HG02678 (cell line): ENCODE data around the gene BLOC1S6.
A peak's percentile ranks its signal among the peaks of the same experiment; 100 is the strongest.

Experiments used
- ATAC-seq: cut with Tn5 transposase; IDR thresholded peaks from one replicate; pipeline ENCODE4 v1.9.1; 2021; ENCODE audit warnings: mild to moderate bottlenecking, moderate library complexity; ENCODE audit not compliant: unreplicated experiment

BLOC1S6 gene

GRCh38 chr15:45587863-45588170 lies 638 bp downstream of the BLOC1S6 start:
- ATAC-seq, result no peak

DNA sequence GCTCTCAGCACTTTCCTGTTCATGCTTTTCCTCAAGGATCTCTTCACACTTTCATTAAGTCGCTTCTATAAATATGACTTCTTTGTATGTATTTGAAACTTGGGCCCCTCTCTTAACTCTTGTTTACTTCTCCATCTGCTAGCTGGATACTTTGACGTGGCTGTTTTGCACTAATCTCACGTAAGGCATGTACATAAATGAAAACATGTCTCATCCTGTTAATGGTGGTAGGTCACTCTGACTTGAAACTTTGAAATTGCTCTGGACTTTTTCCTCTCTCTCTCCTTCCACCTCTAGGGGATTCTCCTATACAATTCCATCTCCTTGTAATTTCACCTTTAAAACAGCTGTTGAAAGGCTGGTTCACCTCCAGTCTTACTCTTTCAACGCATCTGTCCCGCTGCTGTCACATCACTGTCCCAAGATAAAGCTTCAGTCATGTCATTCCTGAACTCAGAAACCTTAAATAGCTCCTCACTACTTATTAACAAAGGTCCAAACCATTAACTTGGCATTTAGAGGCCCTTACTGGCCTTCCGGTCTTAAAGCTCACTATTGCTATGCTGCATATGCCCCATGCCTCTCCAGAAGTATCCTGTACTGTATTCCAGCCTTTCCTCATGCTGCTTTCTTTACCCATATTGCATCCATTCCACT lies 1.2 kb downstream of the BLOC1S6 start:
- no peak for ATAC-seq

DNA sequence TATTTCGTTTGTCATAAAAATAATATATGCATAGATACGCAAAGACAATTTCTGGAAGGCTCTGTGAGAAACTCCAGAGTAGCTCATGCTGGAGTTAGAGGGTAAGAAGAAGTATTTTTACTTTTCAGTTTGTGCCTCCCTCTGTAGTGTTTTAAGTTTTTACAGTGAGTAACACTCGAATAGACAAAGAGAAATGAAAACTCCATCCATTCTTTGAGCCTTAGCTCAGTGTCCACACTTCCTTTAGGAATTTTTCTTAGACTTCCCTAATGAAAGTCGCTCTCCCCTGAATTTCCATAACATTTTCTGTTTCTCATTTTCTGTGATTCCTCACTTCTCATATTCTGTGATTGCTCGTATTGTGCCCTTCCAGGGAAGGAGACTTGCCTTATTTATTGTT lies 2.1 kb downstream of the BLOC1S6 start:
- ATAC-seq, result no peak

- ATAC-seq, result no peak
Measured at GRCh38 chr15:45594319-45594718, 7.1 kb downstream of the BLOC1S6 start.

GRCh38 chr15:45594835-45595530 lies 7.8 kb downstream of the BLOC1S6 start:
- no peak for ATAC-seq

- no peak for ATAC-seq
Measured at GRCh38 chr15:45603881-45604280, 16.7 kb downstream of the BLOC1S6 start.

GRCh38 chr15:45604326-45604725 lies 17.1 kb downstream of the BLOC1S6 start:
- ATAC-seq, result no peak

DNA sequence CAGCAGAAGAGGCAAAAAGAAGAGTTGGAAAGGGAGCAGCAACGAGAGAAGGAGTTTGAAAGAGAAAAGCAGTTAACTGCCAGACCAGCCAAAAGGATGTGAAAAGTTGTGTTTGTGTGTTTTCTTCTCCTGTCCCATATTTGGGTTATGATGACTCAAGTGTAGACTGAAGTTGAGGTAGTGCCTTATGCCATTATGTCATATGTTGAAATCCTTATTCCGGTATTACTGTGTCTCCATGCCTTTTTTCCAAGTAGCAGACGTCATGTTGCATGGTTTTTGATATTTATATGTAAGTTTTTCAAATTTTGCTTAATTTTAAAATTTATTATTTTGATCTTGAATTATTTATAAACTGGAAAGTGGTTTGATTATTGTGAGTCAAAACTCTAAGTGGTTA lies 19.2 kb downstream of the BLOC1S6 start:
- ATAC-seq, result no peak

GRCh38 chr15:45606841-45607240 lies 19.7 kb downstream of the BLOC1S6 start:
- no peak for ATAC-seq

DNA sequence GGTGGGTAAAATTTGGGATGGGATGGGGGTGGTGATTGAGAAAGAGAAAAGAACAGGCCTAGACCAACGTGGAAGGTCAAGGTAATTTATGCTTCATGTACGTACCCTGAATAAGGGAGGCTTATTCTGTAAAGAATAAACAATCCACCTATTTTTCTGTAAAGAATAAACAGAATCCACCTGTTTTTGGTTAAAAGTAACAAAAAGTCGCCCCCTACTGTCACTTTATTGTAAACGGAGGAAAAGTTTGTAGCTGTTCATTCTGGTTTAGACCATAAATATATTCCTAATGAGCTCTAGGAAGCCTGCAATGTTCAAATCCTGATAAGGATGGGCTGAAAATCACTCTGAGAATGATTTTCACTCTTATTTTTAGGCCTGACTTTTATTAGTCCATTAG lies 24.1 kb downstream of the BLOC1S6 start:
- ATAC-seq, result no peak

GRCh38 chr15:45612790-45613415 lies 25.7 kb downstream of the BLOC1S6 start:
- no peak for ATAC-seq

GRCh38 chr15:45616901-45617323 lies 29.7 kb downstream of the BLOC1S6 start:
- no peak for ATAC-seq

DNA sequence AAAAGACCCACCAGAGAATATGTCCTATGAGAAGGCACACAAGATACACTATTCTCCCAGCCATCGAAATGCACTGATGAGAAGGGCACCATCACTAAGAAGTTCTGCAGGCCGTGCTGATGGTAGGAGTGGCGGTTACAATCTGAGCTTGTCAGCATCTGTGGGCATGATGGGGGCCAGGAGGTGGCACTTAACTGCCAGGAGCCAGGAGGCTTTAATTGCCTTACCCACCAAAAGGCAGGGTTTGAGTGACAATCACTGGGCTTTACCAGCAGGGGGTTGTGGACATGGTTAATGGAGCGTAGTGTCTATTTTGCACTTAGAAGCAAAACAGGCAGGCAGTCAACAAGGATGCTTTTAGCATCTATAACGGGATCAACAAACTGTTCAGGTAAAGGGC lies 31.6 kb downstream of the BLOC1S6 start:
- ATAC-seq, result no peak

DNA sequence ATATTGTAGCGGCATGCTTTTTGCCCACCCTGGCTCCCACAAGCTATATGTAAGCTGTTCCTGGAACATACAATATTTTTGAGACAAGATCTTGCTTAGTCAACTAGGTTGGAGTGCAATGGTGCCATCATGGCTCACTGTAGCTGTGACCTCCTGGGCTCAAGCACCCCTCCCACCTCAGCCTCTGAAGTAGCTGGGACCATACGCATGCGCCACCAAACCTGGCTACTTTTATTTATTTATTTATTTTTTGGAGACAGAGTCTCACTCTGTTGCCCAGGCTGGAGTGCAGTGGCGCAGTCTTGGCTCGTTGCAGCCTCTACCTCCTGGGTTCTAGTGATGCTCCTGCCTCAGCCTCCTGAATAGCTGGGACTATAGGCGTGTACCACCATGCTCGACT lies 41.0 kb downstream of the BLOC1S6 start:
- no peak for ATAC-seq

GRCh38 chr15:45630917-45631691 lies 43.9 kb downstream of the BLOC1S6 start:
- ATAC-seq, result no peak

GRCh38 chr15:45631776-45632175 lies 44.6 kb downstream of the BLOC1S6 start:
- ATAC-seq, result no peak

DNA sequence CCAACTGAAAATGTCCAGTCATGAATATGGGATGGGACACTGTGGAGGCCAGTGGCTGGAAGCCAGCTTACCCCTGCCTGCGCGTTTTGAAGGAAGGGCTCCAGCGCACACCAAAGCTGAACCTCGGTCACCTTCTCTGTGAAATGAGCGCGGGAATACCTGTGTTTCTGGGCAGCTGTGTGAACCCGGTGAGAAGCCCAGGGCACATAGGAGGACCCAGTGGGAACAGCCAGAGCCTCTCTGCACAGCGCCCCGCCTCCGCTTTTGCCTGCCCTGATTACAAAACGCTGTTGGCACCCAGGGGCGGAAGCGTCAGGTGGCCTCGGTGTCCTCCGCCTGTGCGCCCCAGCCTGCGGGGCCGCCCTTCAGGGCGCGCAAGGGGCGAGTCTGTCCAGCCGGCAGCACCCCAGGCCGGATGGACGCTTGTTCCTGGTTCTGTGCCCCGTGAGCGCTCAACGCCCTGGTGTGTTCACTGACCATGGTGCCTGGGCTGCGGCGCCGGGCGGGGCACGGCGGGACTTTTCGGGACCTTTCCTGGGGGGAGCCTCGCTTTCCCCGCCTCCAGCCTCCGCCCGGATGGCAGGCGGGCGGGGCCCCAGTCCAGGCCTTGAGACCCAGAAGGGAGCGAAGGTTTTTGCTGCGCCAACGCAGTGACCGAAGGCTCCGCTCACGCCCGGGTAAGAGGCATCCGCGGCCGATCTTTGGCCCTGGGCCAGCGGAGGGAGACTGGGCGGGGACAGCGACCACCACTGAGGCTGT lies 47.4 kb downstream of the BLOC1S6 start, which contains the start of gene SQOR:
SQOR (plus strand) TSS at position 598 of the 759 bp plus-strand sequence. CDS start 23,895 bp downstream, outside the sequence.
- peak; percentile 75 for ATAC-seq

- ATAC-seq, result peak; percentile 45
Measured at GRCh38 chr15:45635191-45635638, 48.0 kb downstream of the BLOC1S6 start.

DNA sequence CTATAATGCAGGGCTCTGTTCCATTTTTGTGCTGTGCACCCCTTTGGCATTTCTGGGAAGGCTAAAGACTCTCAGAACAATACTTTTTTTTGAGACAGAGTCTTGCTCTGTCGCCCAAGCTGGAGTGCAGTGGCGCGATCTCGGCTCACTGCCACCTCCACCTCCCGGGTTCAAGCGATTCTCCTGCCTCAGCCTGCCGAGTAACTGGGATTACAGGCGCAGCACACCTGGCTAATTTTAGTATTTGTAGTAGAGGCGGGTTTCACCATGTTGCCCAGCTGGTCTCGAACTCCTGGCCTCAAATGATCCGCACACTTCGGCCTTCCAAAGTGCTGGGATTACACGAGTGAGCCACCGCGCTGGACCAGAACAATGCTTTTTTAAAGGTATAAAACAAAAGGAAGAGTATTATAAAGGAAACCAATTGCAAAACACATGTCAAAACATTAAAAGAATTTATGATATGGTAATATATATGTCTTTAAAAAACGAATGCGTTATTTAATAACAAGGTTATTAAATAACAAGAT lies 48.6 kb downstream of the BLOC1S6 start:
- ATAC-seq, result no peak

- no peak for ATAC-seq
Measured at GRCh38 chr15:45637141-45637540, 50.0 kb downstream of the BLOC1S6 start.
